ENCODE measurements around the gene NALCN.
A peak's percentile ranks its signal among the peaks of the same experiment; 100 is the strongest.

Gene NALCN

DNA sequence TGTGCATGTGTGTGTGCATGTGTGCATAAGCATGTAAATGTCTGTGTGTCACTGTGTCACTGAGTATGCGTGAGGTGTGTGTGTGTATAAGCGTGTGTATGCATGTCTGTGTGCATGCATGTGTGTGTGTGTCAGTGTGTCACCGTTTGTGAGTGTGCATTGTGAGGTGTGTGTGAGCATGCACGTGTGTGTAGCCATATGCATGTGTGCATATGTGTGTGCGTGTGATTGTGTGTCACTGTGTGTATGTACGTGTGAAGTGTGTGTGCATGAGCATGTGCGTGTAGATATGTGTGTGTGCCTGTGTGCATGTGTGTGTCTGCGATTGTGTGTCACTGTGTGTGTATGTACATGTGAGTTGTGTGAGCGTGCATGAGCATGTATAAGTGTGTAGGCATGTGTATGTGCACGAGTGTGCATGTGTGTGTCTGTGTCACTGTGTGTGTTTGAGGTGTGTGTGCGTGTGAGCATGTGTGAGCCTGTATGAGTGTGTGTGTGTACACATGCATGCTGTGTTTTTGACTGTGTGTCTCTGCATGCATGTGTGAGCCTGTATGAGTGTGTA is 144.5 kb downstream of the NALCN start:
- no peak for DNase-seq

DNA sequence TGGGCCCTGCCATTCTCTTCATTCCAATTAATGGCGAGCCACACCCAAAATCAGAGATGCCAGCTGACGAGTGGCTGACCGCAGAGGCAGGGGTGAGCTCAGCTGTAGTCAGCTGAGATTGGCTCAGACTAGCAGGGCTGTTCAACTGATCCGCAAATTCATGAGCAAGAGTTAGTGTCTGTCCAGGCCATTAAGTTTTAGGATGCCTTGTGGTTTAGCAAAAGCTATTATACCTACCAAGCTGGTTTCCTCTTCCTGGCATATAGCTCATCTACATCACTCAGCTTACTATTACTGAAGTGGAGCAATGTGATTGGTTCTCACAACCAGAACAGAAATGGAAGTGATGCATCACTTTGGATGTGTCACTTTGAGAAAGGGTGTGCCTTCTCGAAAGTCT is 148.7 kb downstream of the NALCN start:
- no peak for DNase-seq

DNA sequence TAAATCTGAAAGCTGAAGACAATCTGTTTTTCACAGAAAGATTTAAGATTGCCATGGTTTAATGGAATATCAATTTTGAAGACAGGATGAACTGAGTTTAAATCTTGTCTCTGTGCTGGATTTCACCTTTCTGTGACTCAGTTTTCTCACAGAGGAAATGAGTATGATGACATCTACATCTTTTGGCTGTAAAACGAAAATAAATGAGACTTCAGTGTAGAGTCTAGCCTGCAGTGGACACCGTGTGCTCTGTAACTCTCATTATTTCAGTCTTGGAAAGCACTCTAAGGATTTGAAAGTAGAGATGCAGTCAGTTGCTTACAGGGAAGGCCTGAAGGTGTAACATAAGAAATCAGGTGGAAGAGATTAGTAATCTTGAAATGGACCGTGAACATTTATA is 150.4 kb downstream of the NALCN start:
- no peak for DNase-seq

DNA sequence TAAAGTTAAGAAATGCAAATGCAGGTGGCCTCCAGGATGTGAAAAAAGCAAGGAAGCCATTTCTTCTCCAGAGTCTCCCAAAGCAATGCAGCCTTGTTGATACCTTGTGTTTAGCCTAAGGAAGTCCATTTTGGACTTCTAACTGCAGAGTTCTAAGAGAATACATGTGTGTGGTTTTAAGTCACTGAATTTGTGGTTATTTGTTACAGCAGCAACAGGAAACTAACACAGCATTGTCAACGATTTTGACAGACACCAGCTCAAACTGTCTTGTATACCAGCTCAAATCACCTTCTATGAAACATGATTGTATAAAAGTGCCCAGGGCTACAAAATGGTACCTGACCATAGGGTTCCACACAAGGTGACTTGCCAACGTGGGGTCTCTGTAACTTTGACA is 151.4 kb downstream of the NALCN start:
- no peak for DNase-seq

DNA sequence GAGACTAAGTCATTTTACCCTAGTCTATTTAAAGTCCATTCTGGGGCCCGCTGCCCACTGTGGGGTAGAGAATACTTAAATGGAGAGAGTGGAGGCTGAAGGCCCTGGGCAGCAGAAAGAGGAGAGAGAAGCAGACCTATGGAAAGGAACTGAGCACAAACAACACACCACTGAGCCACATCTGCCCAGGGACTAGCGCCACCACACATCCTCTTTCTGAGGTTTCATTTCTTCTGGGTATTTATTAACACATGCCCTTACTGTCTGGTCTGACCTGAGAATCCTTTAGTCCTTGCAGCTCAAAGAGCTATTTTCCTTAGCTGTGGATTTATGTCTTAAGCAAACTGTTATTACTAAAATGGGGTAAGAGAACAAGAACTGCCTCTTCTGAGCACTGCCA is 154.0 kb downstream of the NALCN start:
- no peak for DNase-seq

DNA sequence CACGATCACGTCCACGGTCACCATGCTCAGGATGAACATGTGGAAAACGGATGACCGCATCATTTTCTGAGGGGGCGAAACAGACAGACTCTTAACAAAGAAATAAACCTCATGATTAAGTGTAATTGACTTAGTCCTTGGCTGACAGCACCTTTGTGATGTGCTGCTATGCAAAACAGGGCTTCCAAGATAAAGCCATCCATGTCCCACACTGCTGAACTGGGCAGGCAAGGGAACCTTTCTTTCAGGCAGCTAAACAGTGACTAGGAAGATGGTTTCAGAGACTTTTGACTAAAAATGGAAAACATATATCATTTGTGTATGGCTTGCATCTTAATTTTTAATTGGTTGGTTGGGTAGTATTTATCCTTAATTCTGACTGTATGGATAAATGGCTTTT is 157.8 kb downstream of the NALCN start:
- DNase-seq = no peak

DNA sequence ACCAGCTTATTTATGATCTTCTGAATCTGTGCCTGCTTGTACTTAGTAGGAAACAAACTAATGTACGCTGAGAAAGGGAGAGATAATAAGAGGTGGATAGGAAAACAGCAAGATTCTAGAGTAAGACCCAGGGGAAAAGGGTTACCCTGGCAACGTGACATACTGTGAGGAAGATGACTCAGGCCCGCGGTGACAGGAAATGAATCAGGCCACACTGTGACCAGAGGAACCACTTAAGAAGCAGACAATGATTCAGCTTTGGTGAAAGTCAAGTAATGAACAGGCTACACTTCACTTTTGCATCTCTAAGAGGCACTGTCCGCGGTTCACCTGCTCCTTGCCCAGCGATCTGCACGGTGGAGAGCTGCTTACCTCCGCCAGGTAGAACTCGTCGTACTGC is 158.2 kb downstream of the NALCN start:
- no peak for DNase-seq

DNA sequence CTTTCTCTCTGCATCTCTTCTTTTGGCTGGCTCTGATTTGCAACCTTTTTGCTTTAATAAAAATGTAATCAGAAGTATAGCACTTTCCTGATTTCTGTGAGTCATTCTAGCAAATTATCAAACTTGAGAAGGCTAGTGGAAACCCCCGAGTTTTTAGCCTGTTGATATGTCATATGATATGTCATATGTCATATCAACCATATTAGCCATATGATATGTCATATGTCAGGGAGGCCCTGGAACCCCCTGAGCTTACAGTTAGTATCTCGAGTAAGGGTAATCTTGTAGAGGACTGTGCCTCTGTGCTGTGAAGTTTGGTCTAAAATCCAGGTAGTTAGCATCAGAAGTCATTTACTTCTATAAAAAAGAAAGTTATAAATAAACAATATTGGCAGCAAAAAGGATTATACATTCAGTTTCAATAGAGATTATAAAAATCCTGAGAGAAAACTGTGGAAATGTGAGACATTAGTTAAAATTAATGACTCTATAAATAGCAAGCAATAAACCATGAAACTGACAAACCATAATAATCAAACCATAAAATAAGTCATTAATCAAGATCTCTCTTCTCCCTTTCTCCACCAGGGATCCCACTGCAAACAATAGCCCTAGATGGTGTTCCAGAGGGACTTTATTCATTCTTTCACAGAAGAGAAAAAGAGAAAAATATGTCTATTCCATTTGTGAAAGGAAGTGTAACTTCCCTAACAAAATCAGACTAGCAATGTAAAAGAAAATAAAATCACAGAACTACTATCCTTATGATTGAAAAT is 167.4 kb downstream of the NALCN start:
- DNase-seq = no peak

DNA sequence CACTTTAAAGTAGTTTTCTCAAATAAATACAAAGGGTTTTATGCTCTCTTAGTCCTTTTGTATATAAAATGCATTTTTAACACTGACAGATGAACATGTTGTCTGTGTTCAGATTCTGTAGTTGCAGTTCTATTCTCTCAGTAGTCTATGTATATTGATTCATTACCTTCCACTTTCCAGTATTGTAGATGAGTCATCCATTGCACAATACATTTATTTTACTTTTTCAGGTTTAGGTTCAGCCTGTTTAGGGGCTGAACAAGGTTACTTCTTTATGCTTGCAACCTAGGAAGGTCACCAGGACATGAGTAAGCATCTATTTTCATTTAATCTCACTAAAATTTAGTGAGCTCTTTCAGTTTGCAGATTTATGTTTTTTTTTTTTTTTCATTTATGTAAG is 173.6 kb downstream of the NALCN start:
- DNase-seq = no peak

DNA sequence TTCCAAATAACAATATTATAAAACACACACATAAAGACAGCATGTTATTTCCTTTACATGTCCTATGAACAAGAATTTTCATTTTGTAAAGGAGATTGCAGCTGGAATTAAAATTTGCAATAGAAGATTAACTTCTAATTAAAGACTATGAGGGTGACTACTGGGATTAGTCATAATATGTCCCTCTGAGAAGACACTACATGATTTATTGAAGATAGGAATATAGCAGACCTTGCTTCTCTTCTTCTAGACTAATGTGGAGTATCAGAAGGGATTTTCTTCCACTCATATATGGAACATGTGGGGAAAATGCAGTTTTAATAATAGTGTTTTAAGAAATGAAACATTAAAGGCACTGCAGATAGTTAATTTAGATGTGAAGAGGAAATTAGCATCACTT is 177.8 kb downstream of the NALCN start:
- DNase-seq = no peak

DNA sequence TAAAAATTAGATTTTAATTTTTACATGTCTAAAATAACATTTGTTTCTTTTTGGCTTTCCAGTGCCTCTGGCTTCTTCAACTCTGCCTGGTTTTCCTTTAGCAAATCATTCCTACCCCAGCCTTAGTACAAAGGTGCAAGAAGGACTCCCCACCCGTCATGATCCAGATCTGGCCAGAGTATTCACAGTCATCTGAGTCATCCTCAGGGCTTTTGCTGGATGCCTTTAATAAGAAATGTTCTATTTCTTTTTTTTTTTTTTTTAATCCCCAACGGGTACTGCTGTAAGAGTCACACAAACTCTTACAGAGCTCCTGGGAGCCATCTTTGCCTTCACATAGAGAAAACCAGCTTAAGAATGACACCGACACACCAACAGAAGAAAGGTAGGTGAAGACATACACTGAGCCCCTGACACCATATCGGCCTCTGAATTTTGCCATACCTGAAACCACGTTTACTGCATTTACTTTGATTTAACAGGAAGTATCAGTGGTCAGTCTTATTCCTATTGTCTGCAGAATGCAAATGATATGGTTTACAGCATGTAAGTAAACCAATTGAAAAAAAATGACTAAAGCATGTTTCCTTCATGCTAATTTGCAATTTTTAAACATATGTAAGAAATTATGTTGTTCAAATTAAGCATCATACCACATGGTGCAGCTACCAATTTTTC is 184.4 kb downstream of the NALCN start:
- DNase-seq = no peak

DNA sequence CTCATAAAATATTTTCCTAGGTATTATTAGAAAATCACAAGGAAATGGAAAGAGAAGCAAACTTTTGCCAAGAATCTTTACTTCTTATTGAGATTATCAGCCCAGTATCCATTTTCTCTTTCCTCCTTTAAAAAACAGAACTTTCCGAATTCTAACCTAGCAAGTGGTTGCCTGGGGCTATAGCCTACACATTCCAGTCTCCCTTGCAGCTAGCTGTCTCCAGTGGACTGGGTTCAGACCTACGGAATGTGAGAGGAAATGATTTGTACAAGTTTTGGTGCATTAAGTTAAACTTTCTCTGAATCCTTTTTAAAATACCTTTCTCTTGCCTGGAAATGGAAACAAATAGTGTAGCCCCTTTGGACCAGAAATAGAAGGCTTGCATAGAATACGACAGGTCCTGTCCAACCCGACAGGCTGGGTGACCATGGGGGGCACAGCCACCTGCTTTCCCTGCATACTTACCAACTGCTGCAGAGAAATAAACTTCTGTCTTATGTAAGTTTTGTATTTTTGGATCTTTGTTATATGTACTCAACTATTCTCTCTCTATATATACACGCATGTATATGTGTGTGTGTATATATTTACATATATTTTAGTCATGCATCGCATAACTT is 185.9 kb downstream of the NALCN start:
- DNase-seq = no peak

DNA sequence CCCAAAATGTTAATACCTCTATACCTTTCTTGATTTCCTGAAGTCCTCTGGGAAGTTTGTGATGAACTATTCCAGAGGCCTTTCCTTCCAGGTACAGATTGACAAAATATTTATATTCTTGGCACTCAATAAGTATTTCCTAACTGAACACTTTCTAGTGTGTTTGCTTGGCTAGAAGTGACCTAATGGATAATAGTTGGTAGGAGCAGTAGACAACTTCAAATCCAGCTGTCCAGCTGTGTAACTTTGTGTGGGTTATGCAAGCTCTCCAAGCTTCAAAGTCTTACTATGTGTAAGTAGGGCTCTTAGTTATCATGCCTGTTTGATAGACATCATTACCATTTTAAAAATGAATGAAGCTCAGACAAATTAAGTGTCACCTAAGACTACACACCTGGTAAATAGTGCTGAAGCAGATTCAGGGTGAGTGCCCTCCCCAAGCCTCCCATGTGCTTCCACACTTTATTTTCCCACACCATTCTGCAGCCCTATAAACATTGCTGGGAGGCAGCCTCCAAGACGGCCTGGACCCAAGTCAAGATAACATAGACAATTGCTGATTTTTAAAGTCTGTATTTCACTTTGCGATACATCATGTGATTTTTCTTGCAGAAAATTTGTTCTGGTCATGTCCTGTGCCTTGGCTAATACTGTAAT is 196.6 kb downstream of the NALCN start:
- DNase-seq = no peak

DNA sequence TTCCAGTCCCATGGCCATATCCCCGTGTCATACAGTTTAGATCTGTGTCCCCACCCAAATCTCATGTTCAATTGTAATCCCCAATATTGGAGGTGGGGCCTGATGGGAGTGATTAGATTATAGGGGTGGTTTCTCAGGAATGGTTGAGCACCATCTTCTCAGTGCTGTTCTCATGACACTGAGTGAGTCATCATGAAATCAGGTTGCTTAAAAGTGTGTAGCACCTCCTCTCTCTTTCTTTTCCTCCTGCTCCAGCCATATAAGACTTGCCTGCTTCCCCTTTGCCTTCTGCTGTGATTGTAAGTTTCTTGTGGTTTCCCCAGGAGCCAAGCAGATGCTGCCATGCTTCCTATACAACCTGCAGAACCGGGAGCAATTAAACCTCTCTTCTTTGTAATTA is 197.8 kb downstream of the NALCN start:
- DNase-seq = no peak

DNA sequence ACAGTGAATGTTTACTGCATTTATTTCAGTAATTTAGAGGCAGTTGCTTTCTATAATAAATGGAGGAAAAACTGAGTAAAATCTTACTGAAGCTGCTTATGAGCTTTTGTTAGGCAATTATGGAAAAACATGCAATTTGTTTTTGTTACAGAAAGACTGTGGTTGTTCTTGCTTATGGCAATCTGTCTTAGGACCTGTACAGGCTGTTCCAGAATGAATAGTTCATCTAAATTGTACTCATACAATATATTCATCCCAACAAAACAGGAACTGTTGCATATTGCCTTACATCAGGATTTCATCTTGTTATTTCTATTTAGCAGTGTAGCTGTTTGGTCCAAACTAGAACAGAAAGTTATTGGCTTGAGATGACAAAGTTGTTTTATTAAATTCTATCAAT is 199.2 kb downstream of the NALCN start:
- DNase-seq = no peak

DNA sequence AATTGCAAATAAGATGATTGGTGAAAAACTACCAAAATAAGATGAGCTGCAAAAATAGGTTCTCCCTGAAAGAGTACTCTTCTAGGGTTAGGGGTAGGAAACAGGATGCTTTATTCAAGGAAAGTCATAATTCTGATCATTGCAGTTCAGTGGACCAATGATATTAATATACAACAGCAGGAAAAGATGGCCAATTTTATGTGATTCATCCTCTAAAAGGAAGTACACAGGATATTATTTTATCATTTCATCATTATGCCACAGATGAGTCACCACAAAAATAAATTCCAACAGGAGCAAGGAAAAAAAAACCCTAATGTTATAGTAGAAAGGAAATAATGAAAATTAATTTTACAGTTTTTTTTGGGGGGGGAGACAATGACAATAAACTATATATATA is 205.0 kb downstream of the NALCN start:
- no peak for DNase-seq

DNA sequence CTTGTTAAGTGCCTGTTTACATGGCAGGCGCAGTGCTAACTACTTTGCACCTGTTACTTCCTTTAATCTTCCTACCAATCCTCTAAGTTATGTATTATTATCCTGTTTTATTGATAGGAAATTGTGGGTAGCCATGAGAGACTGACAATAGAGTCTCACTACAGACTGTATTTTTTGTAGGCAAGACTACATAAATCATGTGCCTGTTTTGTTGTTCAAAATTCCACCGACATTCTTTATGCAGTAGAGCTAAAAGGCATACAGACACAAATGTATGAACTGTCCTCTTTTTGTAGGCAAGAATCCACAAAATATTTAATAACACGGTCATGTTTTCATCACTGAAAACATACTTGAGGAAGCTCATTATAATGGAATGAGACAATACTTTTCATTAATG is 205.5 kb downstream of the NALCN start:
- DNase-seq = no peak

DNA sequence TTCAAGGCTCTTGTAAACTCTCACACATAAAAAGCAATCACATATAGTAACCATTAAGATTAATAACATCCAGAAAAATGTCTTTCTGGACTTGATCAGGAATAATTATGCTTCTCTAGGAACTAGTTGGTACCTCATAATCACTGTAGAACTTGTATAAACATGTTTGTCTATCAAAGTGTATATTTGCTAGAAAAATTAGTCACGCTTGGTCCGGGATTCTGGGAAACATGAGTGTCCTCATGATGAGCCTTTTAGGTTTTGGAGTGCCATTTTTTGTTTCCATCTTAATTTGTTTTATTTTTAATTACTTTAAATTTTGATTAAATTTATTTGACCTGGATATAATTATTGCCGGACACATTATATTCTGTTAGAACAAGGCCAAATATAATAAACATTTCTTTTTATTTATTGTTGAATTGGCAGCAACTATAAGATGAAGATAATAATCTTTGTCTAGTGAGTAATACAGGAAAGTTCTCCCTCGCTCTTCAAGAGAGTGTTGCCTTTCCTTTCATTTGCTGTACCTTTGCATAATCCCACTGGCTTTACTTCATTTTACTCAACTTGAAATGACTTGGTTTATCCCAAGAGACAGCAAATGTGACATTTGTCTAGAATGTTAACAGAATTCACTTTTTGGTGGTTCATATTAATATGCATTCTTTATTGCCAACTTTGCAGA is 207.0 kb downstream of the NALCN start:
- no peak for DNase-seq

DNA sequence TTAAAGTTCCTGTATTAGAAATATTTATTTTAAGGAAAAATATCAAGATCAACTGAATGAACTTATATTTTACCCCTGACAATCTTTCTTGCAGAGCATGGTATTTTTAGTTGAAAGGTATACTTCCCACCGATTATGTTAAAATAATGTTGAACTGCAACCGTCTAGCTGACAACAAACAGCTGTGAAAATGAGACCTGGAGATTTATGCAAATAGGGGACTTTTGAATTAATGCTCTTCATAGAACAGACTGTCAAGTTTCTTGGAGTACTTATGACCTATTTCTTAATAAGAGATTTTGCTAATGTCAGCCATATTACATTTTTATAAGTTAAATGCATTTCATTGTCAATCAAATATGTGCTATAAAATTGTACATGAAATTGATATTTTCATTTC is 210.9 kb downstream of the NALCN start:
- peak; percentile 35 for DNase-seq

DNA sequence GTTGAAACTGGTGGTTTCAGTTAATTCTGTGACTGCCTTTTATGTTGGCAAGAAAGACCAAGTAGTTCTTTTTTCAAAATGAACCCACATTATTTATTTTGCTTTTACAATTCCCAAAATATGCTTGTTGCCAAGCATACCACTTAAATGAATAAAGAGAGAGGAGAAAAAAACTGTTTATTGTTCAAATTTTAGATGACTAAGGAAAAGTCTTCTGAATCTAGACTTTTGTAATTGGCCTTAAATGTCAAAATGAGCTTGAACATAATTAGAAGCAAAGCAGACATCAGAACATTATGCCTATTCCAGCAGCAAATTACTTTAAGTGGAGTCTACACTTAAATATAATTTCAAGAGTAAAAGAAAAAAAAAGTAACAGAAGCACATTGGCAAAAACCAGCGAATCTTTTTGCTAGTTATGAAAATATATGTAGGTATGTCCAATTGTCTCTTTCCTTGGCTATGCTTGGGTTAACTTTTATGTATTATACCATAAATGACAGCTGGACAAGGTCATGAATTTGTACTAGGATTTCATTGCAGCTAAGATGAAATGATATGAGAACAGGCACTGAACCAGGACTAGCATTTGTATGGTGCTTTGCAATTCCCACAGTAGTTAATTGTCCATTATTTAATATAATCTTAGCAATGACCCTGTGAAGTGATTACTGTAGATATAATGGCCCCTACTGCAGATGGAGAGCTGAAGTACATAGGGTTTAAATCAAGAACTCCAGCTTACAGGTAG is 211.9 kb downstream of the NALCN start:
- peak; percentile 64 for DNase-seq

DNA sequence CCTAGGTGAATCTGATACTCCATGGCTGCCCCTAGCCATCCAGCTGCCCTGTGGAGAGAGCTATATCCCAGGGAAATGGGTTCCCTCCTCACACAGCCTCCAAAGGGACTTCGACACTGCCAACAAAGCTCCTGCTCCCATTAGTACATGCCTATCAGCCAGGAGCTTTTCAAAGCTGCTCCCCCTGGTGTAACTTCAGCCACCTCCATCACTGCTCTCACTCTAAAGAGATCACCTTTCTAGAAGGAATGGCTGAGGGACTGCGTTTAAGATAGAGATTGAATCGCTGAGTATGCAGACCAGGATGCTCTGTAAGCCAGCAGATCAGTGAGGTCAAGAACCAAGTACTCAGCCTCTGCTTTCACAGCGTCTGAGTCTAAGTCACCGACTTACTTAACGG is 213.7 kb downstream of the NALCN start:
- no peak for DNase-seq

DNA sequence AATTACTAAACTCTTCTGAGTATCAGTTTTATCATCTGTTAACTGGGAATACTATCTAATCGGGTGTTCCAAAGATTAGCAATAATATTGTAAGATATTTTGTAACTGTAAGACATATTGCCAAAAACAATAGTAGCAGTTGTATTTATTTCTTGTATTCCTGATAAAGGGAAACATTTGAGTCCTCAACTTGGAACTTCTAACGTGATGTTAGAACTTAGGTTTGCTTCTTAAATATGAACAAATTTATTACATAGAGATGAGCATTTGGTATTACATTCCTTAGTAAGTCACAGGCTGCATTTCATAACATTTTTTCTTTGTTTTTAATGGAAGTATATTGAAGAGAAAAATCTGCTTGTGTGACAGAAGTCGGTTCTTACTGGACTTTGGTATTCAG is 225.3 kb downstream of the NALCN start:
- no peak for DNase-seq
